Measurements from ENCODE around the gene ZNF770.
"Not testable (repeated sequence)": the region's sequence is repeated elsewhere in the genome, so short reads cannot be mapped to it uniquely, and the experiment has no call there.

The ZNF770 gene

DNA sequence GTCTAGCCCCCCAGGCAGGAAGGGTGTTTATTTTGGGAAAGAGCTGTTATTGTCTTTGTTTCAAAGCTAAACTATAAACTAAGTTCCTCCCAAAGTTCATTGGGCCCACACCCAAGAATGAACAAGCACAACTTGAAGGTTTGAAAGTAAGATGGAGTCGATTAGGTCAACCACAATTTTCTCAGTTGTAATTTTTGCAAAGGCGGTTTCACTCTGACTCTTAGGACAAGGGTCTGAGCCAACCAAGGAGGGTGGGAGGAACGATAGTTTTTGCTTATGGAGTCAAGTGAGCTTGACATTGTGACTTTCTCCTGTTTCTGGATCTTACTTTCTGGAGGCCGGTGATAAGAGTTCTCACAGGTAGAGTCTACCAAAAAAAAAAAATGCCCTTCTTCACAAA lies 5.8 kb upstream of the ZNF770 start:
- DNase-seq = no peak
- TF ChIP-seq GATA1 (IDR thresholded peaks at IDR 0.05; ENCODE audit: low read depth, low read length) (no peak), POLR2A (IDR thresholded peaks at IDR 0.05; ENCODE audit: low read length) (no peak)

DNA sequence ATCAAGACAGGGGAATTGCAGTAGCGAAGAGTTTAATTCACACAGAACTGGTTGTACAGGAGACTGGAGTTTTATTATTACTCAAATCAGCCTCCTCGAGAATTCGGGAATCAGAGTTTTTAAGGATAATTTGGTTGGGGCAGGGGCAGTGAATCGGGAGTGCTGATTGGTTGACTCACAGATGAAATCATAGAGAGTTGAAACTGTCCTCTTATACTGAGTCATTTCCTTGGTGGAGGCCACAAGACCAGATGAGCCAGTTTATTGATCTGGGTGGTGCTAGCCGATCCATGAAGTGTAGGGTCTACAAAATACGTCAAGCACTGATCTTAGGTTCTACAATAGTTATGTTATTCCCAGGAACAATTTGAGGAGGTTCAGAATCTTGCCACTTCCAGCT lies 5.3 kb upstream of the ZNF770 start:
- TF ChIP-seq POLR2A (IDR thresholded peaks at IDR 0.05; ENCODE audit: low read length) (no peak), GATA1 (IDR thresholded peaks at IDR 0.05; ENCODE audit: low read depth, low read length) (no peak)
- DNase-seq = no peak

DNA sequence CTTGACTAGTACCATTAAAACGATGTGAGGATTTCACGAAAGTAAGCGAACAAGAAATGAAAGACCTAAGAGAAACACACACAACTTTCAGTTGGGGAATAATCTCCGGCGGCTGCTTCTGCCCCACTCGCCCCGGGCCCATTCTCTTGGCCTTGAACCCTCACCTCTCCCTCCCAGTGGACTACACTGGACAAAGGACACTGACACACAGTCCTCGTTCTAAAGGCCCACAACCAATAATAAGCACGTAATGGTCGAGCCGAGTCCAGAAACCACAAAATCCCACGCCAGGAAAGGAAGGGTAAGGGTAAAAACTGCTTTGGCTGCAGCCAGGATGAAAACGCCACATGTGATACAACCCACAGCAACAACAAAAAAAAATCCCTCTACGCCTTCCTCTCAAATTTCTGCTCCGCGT lies 469 bp downstream of the ZNF770 start:
- DNase-seq = peak in 1 of 2 experiments; percentile 61
- TF ChIP-seq GATA1 (IDR thresholded peaks at IDR 0.05; ENCODE audit: low read depth, low read length) = no peak
- TF ChIP-seq POLR2A (IDR thresholded peaks at IDR 0.05; ENCODE audit: low read length) = no peak

DNA sequence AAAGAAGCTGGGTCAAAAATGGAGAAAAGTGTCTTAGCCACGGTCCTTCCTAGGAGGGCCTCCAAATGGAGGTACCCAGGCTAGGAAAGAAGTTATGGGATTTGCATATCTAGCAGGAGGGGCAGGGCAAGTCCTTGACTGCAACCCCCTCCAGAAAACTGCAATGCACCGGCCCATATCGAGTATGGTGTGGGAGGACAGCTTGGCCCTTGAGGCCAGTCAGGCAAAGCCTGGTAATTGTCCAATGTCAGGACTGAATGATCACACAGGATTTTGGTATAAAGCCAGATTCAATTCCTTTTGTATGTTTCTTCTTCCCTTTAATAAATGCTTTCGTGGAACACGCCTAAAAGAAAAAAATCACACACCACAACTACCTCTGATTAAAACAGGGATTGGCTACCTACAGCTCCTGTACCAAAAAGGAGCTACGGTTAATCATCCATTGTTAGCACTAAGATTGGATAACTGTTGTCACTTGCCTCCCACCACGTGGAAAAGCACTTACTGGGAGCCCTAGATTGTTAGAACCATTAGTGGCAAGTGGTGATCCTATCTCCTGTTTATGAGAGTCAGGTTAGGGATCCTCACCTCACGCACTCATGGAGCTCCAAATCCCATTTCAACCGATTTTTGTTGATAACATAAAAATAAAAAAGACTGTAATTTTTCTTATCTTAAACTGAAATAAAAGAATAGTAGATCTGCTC lies 1.2 kb downstream of the ZNF770 start:
- TF ChIP-seq POLR2A (IDR thresholded peaks at IDR 0.05; ENCODE audit: low read length) = no peak
- TF ChIP-seq GATA1 (IDR thresholded peaks at IDR 0.05; ENCODE audit: low read depth, low read length) = no peak

DNA sequence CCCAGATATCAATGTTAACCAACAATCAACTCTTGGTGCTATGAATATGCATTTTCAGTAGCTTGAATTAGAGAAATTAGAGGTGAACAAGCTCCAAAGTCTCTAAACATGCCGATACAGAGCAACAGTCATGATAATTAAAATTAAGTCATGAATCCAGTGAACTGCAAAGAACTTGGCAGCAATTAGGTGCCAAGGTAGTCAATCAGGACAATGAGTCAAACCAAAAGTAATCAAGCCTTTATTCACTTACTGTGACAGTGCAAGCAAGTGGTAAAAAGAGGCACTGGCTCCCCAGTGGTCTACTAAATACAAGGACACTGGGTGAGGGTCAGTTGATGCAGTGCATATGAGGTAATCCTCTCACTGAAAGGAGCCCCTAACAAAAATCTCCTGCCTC lies 1.8 kb downstream of the ZNF770 start:
- no peak for DNase-seq
- no peak for TF ChIP-seq POLR2A (IDR thresholded peaks at IDR 0.05; ENCODE audit: low read length)
- TF ChIP-seq GATA1 (IDR thresholded peaks at IDR 0.05; ENCODE audit: low read depth, low read length) = no peak

More for the DNA sequence above, 1.2 kb downstream of the ZNF770 start:
- DNase-seq = peak; percentile 58 to 59

DNA sequence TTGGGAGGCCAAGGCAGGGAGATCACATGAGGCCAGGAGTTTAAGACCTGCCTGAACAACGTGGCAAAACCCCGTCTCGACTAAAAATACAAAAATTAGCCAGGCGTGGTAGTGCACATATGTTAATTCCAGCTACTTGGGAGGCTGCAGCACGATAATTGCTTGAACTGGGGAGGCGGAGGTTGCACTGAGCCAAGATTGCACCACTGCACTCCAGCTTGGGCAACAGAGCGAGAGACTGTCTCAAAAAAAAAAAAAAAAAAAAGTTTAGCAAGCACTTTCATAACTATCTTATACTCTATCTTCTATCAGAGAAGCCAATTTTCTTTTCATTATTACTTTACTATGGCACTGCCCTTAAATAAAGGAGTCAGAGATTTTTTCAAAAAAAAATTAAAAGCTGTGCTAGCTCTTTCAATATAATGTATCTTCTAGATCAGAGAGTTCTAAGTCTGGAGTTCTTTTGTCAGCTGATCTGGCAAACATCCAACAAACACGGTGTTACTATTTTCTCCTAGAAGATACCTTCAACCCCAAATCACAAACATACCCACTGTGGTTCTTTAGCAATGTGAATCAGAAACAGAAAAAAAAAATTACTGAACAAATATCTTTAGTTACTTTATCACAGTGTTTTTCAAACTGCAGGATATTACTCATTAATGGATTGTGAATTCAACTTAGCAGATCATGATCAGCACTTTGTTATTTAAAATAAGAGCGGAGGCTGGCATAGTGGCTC lies 3.0 kb downstream of the ZNF770 start:
- TF ChIP-seq POLR2A (IDR thresholded peaks at IDR 0.05; ENCODE audit: low read length) (no peak), GATA1 (IDR thresholded peaks at IDR 0.05; ENCODE audit: low read depth, low read length) (no peak)
- DNase-seq = peak; percentile 31 to 36

DNA sequence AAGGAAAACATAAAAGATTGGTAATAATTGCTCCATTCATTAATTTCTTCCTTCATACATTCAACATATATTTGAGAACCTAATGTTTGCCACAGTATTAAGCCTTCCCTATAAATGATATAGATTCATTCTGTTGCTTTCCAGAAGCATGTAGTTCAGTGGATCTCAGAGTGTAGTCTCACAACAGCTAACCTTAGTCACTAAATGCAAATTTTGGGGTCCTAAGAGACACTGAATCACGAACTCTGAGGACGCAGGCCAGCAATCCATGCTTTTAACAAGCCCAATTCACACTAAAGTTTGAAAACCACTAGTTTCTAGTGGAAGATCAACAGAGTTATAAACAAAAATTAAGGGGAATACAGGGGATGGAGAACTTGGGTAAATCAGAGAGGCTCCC lies 11.3 kb downstream of the ZNF770 start:
- no peak for DNase-seq
- TF ChIP-seq POLR2A (IDR thresholded peaks at IDR 0.05; ENCODE audit: low read length) (no peak), GATA1 (IDR thresholded peaks at IDR 0.05; ENCODE audit: low read depth, low read length) (no peak)

DNA sequence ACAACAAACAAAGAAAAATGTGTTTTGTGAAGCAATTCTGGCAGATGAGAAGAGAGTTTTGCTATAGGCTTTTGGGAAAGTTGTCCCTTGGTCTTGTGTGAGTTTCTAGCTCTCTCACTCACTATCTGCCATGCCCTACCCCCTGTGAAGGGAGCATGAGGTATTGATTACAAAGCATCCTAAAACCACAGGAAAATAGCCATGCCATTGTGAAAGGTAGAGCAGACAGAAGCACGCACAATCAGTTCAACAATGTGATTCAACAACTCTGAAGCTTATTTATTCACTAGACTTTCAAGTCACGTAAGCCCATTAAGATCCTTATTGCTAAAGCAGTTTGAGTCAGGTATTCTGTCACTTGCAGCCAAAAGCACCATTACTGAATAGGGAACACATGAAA lies 12.0 kb downstream of the ZNF770 start:
- TF ChIP-seq GATA1 (IDR thresholded peaks at IDR 0.05; ENCODE audit: low read depth, low read length) (no peak), POLR2A (IDR thresholded peaks at IDR 0.05; ENCODE audit: low read length) (no peak)
- DNase-seq = no peak

DNA sequence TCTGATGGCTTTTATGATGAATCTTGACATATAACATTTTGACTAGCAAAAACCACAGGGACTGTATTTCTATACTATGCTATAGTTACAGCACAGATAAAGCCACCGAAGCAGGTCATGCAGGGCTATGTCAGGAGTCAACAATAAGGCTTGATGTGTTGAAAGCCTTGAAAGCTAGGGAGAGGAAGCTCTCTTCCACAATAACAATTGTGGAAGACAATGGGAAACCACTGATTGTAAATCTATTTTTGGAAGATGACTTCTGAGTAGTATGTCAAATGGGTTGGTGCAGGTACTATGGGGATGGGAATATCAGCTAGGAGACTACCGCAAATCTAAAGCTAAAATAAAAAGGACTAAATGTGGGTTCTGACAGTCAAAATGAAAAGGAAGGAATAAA lies 14.6 kb downstream of the ZNF770 start:
- TF ChIP-seq GATA1 (IDR thresholded peaks at IDR 0.05; ENCODE audit: low read depth, low read length) (no peak), POLR2A (IDR thresholded peaks at IDR 0.05; ENCODE audit: low read length) (no peak)

DNA sequence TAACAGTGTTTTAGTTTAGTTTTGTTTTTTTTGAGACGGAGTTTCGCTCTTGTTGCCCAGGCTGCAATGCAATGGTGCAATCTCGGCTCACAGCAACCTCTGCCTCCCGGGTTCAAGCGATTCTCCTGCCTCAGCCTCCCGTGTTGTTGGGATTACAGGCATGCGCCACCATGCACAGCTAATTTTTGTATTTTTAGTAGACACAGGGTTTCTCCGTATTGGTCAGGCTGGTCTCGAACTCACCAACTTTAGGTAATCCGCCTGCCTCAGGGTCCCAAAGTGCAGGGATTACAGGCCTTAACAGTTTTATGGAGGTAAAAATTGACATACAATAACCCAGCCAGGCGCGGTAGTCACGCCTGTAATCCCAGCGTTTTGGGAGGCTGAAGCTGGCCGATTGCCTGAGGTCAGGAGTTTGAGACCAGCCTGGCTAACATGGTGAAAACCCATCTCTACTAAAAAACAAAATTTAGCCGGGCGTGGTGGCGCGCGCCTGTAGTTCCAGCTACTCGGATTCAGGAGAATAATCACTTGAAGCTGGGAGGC lies 17.9 kb downstream of the ZNF770 start:
- DNase-seq = not testable (repeated sequence)

More for the DNA sequence above, 14.6 kb downstream of the ZNF770 start:
- no peak for DNase-seq

DNA sequence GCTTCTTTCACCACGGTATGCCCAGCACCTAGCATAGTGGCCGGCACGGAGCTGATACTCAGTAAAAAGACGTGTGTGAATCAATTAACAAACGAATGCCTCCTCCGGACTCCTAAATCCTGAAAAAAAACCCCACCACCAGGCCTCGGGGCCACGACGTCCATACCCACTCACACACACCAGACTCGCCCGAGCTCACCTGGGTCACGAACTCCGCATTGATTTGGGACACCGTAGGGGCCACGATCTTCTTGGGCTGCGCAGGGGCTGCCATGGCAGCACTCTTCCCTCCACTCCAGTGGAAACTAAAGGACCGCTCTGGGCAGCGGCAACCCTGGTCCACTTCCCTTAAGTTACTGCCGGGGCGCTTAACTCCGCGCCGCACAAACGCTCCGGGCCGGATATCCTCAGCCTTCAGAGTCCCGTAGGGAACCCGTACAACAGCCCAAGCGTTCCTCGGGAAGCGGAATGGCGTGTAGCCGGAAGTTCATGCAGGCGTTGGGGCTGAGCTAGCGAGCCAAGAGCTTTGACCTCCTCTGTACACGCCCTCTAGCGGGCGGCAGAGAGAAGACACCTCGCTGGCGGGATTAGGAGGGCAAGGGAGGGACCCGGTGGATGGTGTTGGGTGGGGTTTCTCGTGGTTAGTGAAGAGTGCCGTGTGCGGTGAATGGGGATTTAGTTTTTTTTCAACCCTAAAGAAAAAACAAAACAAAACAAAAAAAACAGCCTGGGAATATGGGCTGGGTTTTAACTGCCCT lies 18.6 kb downstream of the ZNF770 start, which contains the start of gene AQR:
Gene AQR, minus strand, starts transcription at position 403 of the 758 bp plus-strand sequence. Its CDS starts 129 bp downstream, at position 274.
- peak; percentile 93 for TF ChIP-seq POLR2A (IDR thresholded peaks at IDR 0.05; ENCODE audit: low read length)
- no peak for TF ChIP-seq GATA1 (IDR thresholded peaks at IDR 0.05; ENCODE audit: low read depth, low read length)
- peak; percentile 94 to 95 for DNase-seq

DNA sequence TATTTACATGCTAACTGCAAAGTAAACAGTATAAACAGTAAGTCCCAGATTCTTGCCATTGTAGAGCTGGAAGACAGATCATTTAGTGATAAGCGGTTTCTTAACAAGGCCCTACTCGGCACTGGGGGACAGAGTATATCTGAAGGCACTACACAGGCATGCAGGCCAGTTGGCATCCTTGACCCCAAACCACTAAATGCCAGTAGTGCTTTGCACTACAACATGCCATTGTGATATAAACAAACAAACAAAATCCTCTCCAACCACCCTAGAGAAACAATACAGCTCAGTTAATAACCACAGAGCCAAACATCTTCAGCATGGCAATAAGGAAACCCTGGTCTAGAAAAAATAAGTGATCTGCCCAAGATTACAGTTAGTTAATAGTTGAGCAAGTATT lies 23.8 kb downstream of the ZNF770 start:
- no peak for DNase-seq

DNA sequence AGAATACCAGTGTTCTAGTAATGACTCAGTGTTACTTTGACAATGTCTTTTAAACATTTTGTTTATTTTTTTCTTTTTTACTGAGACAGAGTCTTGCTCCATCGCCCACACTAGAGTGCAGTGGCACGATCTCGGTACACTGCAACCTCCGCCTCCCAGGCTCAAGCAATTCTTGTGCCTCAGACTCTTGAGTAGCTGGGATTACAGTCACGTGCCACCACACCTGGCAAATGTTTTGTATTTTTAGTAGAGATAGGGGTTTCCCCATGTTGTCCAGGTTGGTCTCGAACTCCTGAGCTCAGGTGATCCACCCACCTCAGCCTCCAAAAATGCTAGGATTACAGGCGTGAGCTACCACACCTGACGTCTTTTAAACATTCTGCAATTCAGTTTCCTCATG lies 34.2 kb downstream of the ZNF770 start:
- TF ChIP-seq GATA1 (IDR thresholded peaks at IDR 0.05; ENCODE audit: low read depth, low read length) (no peak), POLR2A (IDR thresholded peaks at IDR 0.05; ENCODE audit: low read length) (no peak)
- no peak for DNase-seq

More for the DNA sequence above, 23.8 kb downstream of the ZNF770 start:
- TF ChIP-seq GATA1 (IDR thresholded peaks at IDR 0.05; ENCODE audit: low read depth, low read length) (no peak), POLR2A (IDR thresholded peaks at IDR 0.05; ENCODE audit: low read length) (no peak)

DNA sequence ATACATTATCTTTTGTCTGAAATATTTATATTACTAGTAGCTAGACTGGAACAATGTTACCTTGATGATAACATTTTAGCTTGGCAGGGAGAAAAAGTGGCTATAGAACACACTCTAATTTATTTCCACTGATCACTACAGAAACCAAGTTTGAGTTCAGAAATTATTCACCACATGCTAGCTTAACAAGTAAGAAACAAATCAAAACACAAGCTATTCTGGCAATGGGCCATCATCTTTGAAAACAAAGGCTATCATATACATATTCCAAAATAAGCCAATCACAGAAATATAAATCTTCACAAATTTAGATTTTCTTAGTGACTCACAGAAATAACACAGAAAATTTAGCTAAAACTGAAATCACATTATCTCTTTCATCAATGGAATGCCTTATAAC lies 35.6 kb downstream of the ZNF770 start:
- TF ChIP-seq GATA1 (IDR thresholded peaks at IDR 0.05; ENCODE audit: low read depth, low read length) = no peak
- TF ChIP-seq POLR2A (IDR thresholded peaks at IDR 0.05; ENCODE audit: low read length) = no peak

More for the DNA sequence above, 35.6 kb downstream of the ZNF770 start:
- no peak for DNase-seq
